ENCODE data around the gene CAND2.
"Not testable (repeated sequence)": the region's sequence is repeated elsewhere in the genome, so short reads cannot be mapped to it uniquely, and the experiment has no call there.

The CAND2 gene

GRCh38 chr3:12832350-12833221 lies 36.1 kb downstream of the CAND2 start:
- DNase-seq = no peak

- DNase-seq = no peak
These were observed 37.0 kb downstream of the CAND2 start for GRCh38 chr3:12833222-12834161.

- DNase-seq = no peak
These were observed 38.7 kb downstream of the CAND2 start for GRCh38 chr3:12835052-12835665.

GRCh38 chr3:12837295-12837986 lies 41.0 kb downstream of the CAND2 start:
- no peak for DNase-seq

- DNase-seq = no peak
These were observed 41.9 kb downstream of the CAND2 start for GRCh38 chr3:12838179-12838965.

GRCh38 chr3:12839156-12839946 lies 42.9 kb downstream of the CAND2 start:
- no peak for DNase-seq

GRCh38 chr3:12840148-12840547 lies 43.7 kb downstream of the CAND2 start:
- DNase-seq = not testable (repeated sequence)

GRCh38 chr3:12840591-12841148 lies 44.2 kb downstream of the CAND2 start:
- no peak for DNase-seq

GRCh38 chr3:12841149-12841969 lies 44.9 kb downstream of the CAND2 start, which contains the start of gene RPL32:
Gene RPL32, minus strand, starts transcription at chr3:12841565. Its CDS starts 1,328 bp downstream, at chr3:12840237.
- peak; percentile 90 to 94 for DNase-seq

GRCh38 chr3:12841970-12842328 lies 45.5 kb downstream of the CAND2 start:
- DNase-seq = no peak

- no peak for DNase-seq
These were observed 46.0 kb downstream of the CAND2 start for GRCh38 chr3:12842469-12842868.

GRCh38 chr3:12845811-12846210 lies 49.3 kb downstream of the CAND2 start:
- no peak for DNase-seq

- no peak for DNase-seq
These were observed 55.7 kb downstream of the CAND2 start for GRCh38 chr3:12852201-12852600.

- not testable (repeated sequence) for DNase-seq
These were observed 57.4 kb downstream of the CAND2 start for GRCh38 chr3:12853847-12854246.

GRCh38 chr3:12854565-12854964 lies 58.1 kb downstream of the CAND2 start:
- no peak for DNase-seq

GRCh38 chr3:12856626-12857025 lies 60.1 kb downstream of the CAND2 start:
- DNase-seq = no peak

GRCh38 chr3:12859840-12860239 lies 63.4 kb downstream of the CAND2 start:
- DNase-seq = no peak

GRCh38 chr3:12861611-12862010 lies 65.1 kb downstream of the CAND2 start:
- DNase-seq = no peak

- DNase-seq = no peak
These were observed 65.9 kb downstream of the CAND2 start for GRCh38 chr3:12862387-12862786.

GRCh38 chr3:12865271-12865670 lies 68.8 kb downstream of the CAND2 start:
- DNase-seq = no peak
